GM18873 (cell line): Measurements from ENCODE around the gene TMEM229A.
A peak's percentile ranks its signal among the peaks of the same experiment; 100 is the strongest.
"Not testable (repeated sequence)": the region's sequence is repeated elsewhere in the genome, so short reads cannot be mapped to it uniquely, and the experiment has no call there.

Source experiments
- ATAC-seq: cut with Tn5 transposase; IDR thresholded peaks from one replicate; pipeline ENCODE4 v1.9.1; 2021; ENCODE audit warnings: mild to moderate bottlenecking, moderate library complexity, moderate number of reproducible peaks; ENCODE audit not compliant: unreplicated experiment, low FRiP score

TMEM229A gene

DNA sequence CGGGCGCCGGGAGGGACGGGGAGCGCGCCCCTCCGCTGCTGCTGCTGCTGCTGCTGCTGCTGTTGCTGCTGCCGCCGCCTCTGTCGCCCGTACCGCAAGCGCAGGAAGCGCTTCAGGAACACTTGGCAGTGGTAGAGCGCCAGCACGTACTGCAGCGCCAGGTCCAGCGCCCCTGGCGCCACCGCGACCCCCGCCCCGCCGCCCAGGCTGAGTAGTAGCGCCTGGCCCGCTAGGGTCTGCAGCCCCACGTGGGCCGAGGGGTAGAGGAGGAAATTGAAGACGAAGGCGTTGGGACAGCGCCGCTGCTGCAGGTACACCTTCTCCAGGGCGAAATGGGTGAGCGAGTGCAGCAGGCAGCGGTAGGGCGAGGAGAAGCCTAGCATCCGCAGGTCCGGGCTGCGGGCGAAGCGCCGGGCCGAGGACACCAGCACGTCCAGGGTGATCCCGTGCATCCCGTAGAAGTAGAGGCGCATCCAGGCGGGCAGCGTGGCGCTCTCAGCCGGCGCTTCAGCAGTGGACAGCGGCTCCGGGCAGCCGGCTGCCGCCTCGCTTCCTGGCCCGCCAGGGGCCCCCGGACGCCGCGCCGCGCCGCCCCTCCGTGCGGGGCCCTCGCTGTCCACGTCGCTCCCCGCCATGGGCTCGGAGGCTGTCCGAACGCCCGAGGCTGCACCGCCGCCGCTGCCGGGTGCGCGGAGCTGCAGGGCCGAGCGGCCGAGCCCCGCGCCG lies at the start of gene TMEM229A:
Gene TMEM229A (minus strand): TSS at position 699 of the 726 bp plus-strand sequence. CDS start 64 bp downstream, at position 635.
- ATAC-seq = no peak

DNA sequence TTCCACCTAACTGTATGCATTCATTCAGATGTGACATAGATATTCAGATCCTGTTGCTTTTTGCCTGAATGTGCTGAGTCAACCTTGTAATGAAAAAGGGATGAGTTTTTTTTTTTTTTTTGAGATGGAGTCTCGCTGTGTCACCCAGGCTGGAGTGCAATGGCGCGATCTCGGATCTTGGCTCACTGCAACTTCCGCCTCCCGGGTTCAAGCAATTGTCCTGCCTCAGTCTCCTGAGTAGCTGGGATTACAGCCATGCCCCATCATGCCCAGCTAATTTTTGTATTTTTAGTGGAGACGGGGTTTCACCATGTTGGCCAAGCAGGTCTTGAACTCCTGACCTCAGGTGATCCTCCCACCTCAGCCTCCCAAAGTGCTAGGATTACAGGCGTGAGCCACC lies 49.4 kb upstream of the TMEM229A start:
- ATAC-seq = not testable (repeated sequence)

DNA sequence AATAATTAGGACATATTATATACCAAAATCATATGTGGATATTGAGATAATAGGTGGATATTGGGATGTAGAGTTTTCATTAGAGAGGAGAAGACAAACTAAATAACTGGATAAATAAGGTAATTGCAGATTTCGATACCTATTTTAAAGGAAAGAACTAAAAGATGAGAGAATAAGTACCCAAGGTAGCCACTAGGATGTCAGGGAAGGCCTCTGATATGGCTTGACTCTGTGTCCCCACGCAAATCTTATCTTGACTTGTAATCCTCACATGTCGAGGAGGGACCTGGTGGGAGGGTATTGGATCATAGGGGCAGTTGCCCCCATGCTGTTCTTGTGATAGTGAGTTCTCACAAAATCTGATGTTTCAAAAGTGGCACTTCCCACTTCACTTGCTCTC lies 44.7 kb upstream of the TMEM229A start:
- ATAC-seq = no peak

DNA sequence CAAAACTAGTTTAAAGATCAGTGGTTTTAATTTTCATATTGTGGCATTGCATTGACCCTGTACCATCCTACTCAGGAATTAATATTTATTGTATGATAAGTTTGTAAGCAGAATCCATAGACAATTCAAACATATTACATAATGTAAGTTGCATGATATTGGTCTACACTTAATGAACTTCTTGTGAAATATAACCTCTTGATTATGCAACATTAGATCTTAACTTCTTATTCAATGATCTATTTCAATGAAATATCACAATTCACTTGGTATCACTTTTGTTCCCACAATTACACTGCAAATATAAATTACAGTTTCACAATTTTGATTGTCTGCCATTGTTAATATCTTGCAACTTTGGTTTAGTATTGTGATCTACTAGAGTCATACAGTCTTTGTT lies 44.0 kb upstream of the TMEM229A start:
- ATAC-seq = no peak

DNA sequence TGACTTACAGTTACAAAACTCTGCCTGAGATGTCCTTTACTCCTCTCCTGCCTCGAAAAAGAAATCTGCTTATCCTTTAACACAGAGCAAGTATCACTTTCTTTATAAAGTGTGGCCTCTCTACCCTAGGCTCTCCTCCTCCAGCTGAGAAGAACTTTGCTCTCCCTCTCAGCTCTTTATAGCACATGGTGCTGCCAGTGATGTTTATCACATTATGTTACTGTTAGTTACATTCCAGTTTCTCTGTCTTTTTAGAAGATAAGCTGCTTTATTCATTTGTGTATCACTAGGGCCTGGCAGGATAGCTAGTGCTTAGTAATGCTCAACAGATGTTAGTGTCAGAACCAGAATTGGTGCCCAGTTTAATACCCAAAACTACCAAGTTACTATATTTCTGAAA lies 41.1 kb upstream of the TMEM229A start:
- no peak for ATAC-seq

DNA sequence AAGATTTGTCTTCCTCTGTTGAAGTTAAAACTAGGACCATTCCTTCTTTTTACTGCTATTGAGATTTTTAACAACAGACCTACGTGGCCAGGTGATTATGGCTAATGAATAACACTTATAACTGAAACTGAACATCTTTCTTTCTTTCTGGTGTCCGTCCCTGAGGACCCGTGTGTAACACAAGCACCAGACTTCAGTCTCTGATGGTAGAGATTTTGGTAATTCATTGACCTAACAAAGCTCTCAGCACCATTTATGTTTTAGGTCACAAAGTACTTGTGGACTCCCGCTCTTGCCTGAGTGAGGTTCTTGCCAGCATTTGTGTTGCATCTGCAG lies 40.4 kb upstream of the TMEM229A start:
- no peak for ATAC-seq

DNA sequence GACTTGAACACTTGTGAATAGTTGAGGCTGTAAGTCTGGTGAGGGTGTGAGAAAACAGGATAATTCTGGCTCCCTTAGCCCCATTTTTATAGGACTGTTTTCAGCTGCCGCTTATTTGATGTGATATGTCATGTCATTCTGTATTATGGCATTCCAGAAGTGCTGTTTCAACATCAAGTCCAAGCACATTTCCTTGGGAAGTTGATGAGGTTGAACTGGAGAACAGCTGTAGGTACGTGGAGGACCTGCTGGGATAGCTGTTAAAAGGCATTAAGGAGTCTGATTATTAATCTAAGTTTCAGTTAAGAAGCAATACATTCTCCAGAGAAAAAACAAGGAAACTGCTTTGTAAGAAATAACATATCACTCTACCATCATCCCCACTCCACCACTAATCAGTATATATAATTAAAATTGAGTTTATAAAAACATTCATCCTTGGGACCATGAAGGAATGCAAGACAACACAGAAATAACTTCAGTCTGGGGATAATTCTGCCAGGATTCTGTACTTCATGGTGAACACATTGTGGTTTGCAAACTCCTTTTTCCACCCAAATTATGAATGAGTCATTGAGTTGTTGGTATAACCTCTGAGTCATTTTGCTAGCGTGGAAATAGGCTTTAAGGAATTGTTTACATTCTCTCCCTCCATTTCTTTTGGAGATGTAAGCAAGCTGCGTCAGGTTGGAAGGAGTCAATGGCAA lies 39.9 kb upstream of the TMEM229A start:
- no peak for ATAC-seq

DNA sequence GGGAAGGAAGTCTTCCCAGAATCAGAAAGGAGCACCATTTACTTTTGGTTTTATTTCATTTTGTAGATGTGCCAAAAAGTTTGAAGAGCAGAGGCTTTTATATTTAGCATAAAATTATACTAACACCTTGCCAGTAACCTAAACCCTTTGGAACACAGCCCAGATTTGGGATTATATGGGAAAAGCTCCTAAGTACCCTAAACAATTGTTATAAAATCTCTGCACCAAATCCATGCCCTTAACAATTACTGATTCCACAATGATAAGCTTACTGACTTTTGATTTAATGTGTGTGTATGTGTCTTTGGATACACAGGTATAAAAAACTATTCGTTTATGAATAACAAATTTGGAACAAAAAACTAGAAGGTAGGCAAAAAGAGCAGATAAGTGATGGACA lies 39.0 kb upstream of the TMEM229A start:
- no peak for ATAC-seq

DNA sequence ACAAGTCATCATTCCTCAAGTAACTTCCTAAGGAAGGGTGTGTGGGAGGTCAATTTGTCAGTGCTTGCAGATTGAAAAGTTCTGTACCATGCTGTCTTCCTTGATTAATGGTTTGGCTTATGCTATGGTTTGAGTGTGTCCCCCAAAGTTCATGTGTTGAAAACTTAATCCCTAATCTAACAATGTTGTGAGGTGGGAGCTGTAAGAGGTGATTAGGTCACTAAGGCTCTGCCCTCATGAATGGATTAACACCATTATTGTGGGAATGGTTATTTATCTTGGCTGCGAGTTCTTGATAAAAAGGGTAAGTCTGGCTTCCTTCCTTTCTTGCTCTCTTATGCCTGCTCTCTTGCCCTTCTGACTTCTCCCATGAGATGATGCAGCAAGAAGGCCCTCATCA lies 29.3 kb upstream of the TMEM229A start:
- no peak for ATAC-seq

DNA sequence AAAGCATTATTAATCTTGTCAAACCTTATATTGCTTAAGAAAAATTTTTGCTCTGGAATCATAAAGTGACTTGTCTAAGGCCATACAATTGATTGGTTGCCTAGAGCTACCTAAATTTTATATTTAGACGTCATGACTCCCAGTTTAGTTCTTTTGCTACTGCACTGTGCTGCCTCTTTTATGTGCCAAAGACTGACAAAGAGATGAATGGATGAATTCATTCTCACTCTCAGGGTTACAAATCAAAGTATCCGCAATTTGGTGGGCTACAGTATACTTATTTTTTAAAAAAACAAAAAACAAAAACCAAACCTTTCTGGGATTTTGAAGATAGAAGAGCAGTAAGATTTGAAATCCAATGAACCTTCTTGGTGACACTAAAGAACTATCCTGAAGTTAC lies 27.7 kb upstream of the TMEM229A start:
- no peak for ATAC-seq

DNA sequence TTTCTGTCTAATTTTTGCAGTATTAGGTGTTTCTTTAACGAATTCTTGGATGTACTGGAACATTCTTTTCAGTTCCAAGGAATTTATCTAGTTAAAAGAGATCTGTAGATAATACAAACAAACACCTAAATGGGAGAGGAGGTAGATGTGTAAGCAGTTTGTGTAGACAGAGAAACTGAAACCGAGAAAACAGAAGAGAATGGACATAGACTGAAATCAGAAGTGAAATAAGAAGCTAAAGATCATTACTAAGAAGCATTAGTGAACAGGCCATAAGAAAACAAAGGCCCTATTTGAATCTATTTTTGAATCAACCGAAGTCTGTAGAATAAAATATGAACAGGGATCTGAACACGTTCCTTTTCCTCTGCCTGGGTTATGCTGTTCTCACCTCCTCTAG lies 26.5 kb upstream of the TMEM229A start:
- peak; percentile 100 for ATAC-seq

DNA sequence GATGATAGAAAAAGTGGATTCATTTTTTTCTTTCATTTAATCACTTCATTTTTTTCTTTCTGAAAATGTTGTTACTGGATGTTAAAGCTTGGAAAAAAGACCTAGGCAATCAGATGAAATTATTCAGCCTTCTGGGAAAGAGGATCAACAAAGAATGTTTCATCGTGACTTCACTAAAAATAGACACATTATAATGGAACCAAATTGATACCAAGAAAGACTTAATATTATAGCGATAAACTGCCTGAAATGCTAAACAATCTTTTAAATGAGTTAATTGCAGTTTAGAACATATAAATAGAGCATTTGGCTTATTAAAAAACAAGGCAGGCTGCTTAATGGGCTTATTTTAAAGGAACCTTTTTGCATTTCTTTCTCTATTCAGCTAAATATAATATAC lies 25.6 kb upstream of the TMEM229A start:
- no peak for ATAC-seq

DNA sequence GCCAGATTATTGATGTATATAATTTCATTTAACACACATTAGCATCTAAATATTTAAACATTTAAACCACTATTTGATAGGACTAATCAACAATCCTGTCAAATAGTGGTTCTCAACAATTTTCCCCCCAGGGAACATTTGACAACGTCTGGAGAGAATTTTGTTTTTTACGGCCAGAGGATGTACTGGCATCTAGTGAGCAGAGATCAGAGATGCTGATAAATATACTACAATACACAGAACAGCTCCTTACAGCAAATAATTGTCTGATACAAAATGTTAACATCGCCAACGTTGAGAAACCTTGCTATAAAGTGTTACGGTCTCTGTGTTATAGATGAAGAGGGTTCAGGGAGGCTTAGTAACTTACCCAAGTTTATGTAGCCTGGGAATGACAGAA lies 25.0 kb upstream of the TMEM229A start:
- ATAC-seq = no peak

DNA sequence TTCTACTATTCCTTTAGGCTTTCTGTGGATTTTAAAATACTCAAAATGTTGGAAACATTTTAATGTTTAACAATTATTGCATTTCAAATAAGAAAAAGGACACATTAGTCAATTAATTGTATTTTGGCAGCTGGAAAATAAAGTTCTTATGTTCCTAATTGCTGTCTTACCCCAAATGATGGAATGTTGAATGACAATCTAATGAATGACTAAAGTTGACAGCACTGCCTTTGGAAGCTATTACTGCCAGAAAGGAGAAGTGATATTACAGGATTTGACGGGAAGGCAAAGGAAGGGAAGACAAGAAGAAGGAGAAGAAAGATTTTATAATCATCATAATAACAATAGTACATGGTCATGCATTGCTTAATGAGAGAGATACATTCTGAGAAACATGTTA lies 23.4 kb upstream of the TMEM229A start:
- ATAC-seq = no peak

DNA sequence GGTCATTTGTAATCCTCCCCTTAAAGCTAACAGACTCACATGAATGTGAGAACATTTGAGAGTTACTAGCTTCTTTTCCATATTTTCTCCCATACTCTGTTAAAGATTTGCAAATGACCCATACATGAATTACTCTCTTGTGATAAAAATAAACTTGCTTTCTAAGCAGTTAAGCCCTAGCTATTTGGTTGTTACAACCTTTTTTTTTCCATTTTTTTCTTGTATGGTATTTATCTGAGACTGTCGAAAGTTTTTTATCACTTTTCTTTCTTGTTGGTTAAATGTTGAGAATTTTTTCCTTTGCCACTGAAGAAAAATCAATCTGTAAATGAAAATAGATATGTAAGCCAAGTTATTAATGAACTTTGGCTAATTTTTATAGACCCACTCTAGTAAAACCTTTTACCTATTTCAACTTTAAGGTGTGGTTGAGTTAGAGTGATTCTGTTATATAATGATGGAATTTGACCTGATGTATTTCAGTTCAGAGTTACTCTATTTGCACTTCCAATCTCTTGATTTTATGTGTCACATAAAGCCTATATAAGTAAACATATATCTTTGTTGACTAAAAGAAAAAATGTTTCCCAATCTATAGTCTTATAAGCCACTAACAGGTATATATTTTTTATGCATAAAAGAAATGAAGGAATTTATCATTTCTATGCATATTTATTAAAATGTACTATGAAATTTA lies 19.0 kb upstream of the TMEM229A start:
- ATAC-seq = no peak

DNA sequence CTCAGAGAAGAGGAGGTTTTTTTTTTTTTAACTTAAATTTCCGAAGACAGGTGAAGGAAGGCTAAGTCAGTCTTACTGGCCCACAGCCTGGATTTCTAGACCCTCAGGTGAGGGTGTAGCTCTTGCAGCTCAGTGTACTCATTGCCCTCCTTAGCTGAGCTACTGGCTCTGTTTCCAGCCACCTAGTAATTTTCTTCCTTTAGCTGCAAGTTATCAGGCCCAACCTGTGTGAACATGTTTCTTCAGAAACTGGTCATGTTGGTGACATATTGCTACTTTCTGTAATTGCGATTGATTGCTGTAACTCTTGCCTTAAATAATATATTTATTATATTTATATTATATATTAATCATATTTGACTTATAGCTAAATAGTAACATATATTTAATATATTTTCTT lies 10.0 kb upstream of the TMEM229A start:
- no peak for ATAC-seq

DNA sequence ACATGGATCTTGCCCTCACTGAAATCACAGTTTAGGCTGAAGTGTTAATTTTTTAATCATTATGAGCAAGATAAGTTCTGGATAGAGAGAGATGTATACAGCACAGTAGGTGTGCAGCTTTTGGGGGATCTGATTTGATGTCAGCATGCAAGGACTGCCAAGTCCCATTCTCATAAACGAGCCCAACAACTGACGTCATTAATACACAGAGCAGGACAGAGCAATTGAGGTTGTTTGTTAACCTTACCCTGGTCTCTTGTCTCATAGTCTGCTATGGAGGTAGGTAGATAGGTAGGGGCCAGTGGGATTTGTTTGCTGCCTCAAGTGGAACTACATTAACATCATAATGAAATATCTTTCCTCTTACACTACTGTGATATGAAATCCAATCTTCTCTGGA lies 8.6 kb upstream of the TMEM229A start:
- no peak for ATAC-seq

DNA sequence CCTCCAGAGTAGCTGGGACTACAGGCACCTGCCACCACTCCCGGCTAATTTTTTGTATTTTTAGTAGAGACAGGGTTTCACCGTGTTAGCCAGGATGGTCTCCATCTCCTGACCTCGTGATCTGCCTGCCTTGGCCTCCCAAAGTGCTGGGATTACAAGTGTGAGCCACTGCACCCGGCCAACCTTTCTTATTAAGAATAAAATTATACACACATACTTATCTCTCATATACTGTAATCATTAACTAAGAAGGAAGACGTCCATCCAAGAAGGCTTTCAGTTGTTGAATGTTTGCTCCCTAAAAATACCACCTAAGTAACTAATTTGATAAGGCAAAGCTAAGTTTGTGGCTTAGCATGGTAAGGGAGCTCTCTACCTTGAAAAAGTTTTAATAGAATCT lies 5.0 kb upstream of the TMEM229A start:
- ATAC-seq = not testable (repeated sequence)

DNA sequence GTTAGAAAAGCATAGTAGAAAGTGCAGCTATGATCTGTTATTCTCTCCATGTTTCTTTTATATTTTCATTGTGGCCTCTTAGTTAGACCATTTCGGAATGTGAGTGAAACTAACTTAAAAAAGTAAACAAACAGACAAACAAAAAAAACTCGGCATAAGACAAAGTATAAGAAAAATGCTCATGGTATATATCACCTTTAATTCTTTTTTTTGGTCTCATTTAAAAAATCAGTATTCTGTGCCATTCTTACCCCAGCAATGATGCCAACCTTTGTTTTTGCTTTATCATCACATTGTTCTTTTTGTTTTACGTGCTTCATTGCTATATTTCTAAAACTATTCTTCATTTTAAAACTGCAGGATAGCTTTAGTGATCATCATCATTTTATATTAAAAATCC lies 2.8 kb upstream of the TMEM229A start:
- no peak for ATAC-seq

DNA sequence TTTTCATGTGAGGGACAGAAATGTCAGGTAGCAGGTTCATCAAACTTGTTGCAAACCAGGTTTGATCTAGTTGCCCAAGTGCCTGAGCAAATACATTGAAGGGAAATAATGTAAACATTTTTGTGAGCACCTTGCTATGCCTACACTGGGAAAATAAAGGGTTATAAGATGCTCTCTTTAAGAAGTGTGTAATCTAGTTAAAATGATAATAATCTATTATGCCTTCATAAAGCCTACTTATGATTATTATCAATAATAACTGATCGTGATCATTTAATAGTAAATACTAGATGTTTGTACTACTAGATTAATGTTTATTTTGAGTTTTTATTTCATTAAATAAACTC lies 1.9 kb upstream of the TMEM229A start:
- no peak for ATAC-seq

DNA sequence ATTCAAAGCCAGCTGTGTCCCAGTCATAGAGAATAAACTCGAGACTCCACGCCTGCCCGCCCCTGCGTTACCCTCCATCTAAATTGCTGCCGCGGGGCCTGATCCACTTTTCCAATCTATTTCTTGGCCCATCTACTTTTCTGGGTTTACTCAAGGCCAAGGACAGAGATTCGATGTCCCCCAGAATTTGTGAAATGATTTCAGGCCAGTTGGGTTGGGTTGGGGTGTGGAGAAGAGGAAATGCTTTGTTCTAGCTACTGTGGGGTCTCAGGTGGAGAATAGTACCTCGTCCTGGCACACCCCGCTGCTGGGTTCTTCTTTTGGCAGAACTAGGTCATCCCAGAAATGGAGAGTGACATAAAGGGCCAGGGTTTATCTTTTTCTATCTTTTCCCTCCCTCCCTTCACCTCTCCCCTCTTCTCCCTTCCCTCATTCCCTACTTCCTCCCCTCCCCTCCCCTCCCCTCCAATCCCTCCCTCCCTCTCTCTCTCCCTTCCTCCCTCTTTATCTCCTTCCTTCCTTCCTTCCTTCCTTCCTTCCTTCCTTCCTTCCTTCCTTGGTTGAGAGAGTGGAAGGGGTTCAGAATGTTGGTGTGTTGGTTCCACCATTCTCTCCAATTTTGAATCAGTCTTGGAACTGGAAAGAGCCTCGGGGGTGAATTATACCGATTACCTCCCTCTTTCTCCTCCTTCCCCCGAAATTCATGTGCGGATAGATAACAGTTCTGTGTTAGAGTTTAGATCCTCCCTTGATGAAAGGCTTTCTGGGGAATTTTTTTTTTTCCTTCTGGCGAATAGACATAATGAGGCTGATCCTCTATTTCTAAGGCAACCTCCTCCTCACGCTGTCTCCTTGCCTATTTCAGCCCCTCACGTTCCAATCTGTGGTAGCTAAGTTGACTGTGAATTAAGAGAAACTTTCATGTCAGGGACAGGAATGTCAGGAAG lies 1.2 kb upstream of the TMEM229A start:
- no peak for ATAC-seq
